Cardiac muscle cell (in vitro differentiated cells and primary cell): ENCODE measurements around the gene MYLK. TPM values are rescaled to one million over a fixed set of nuclear protein-coding genes. Genes with fewer than 3 reads are reported as not detected.
A peak's percentile ranks its signal among the peaks of the same experiment; 100 is the strongest.
"Not testable (repeated sequence)": the region's sequence is repeated elsewhere in the genome, so short reads cannot be mapped to it uniquely, and the experiment has no call there.

Source experiments
- DNase-seq, 2 donors: peaks; one replicate each; pipeline versions ENCODE4 v3.0.0 to v3.0.0-alpha.2; 2010 to 2017; ENCODE audit warnings: low read depth in 1 of 2, low spot score in 1 of 2
- H3K27ac ChIP-seq: fragments of 200-600 bp; sonication (generic); 2 replicates; pipeline ENCODE4 v1.5.1; 2016
- H3K27me3 ChIP-seq: fragments of 200-600 bp; sonication (generic); 2 replicates; pipeline ENCODE4 v1.6.0; 2016; ENCODE audit warnings: control low read depth
- H3K36me3 ChIP-seq: fragments of 200-600 bp; sonication (generic); 2 replicates; pipeline ENCODE4 v1.5.1; 2016; ENCODE audit warnings: control low read depth
- H3K4me1 ChIP-seq: fragments of 200-600 bp; sonication (generic); 2 replicates; pipeline ENCODE4 v1.8.1; 2017; ENCODE audit warnings: low read depth, mild to moderate bottlenecking, mixed run types
- H3K4me3 ChIP-seq: fragments of 200-600 bp; sonication (generic); 2 replicates; pipeline ENCODE4 v1.5.1; 2016; ENCODE audit warnings: mild to moderate bottlenecking
- H3K9me3 ChIP-seq: fragments of 200-600 bp; sonication (generic); 2 replicates; pipeline ENCODE4 v1.5.1; 2017; ENCODE audit warnings: low read depth, mild to moderate bottlenecking, control low read depth
- CTCF ChIP-seq: IDR thresholded peaks from 2 replicates; pipeline ENCODE4 v1.5.1; 2012; ENCODE audit warnings: low read depth, mild to moderate bottlenecking, low read length
- polyA plus RNA-seq: library from polyadenylated mRNA; unstranded; fragments of >200 nt; fragmentation: Nextera tagmentation; extraction: Ambion mirVana; gene quantifications from 2 replicates; pipeline ENCODE4 v1.2.1, GENCODE V29; 2016
- total RNA-seq: library from RNA; depleted of rRNA; stranded (reverse); fragments of >200 nt; gene quantifications from 2 replicates; pipeline ENCODE4 v1.2.3, GENCODE V29; 2016

Gene MYLK
- total and polyA plus RNA-seq, 2 experiments from 2014 or later, result 2.0 to 5.8 TPM

DNA sequence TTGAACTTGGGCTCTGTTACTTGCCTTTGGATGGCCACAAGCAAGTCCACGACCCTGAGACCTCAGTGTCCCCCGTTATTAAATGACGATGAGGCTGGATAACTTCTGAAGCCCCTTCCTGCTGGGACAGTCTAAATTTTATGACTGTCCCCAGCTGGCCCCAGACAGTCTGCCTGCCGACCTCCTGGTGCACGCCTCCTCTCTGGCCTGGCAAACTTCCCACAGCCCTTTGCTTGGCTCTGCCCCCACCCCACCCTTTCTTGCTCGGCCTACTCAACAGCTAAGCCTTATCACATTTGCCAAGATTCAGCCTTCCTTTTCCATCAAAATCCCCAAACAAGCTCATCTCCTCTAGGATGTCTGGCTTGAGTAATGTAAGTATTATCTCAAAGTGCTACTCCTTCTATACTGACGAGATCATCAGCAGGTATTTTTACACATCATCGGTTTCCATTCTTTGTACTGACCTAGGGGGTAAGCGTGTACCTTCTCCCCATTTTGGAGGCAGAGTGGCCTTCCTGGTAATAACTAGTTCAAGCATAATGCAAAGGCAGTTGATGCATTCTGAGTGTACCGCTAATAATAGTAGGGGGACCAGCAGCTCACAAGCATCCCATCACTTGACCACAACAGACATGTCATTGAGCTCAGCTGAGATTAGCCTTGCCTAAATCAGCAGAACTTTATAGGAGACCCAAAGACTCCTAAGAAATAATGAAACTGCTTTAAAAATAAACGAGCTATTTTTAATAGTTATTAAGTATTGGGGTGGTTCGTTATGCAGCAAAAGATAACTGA is 178.4 kb downstream of the MYLK start:
- no peaks in the 10 kb centered on the region for H3K36me3 ChIP-seq

GRCh38 chr3:123703663-123704062 is 180.5 kb downstream of the MYLK start:
- not testable (repeated sequence) for DNase-seq, H3K4me3 ChIP-seq, H3K4me1 ChIP-seq, H3K9me3 ChIP-seq, H3K27ac ChIP-seq, H3K36me3 ChIP-seq
- peaks cover 68% of the 10 kb centered on the region for H3K27me3 ChIP-seq

More for the DNA sequence above, 178.4 kb downstream of the MYLK start:
- Histone ChIP-seq H3K27ac (no peak overlapping the region), H3K4me3 (no peak overlapping the region), H3K4me1 (no peaks in the 10 kb centered on the region), H3K9me3 (no peaks in the 10 kb centered on the region), H3K27me3 (peaks cover 62% of the 10 kb centered on the region)
- DNase-seq, result no peak
- TF ChIP-seq CTCF, result no peak

- Histone ChIP-seq H3K4me3 (no peak overlapping the region), H3K4me1 (peaks cover 5% of the 10 kb centered on the region), H3K27me3 (peaks cover 64% of the 10 kb centered on the region), H3K36me3 (no peaks in the 10 kb centered on the region), H3K9me3 (no peaks in the 10 kb centered on the region), H3K27ac (no peak overlapping the region)
- DNase-seq, result no peak
- no peak for TF ChIP-seq CTCF
Observed at GRCh38 chr3:123702720-123703119, 181.4 kb downstream of the MYLK start.

DNA sequence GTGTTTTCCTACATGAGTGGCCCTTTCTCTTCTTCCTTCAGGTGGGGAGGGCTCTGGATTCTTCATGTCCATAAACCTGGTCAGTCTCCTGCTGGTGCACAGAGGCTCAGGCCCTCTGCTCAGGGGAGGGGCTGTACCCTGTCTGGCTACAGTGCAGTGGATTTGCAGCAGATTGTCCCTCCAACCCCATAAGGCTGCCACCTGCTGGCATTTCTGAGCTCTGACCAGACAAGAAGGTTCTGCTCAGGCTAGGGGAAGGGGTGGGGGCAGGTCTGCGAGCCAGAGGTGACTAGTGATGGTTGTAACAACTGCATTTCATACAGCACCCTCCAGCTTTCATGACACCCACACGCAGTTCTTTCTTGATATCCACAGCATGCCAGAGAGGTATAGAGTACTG is 182.1 kb downstream of the MYLK start:
- not testable (repeated sequence) for H3K27ac ChIP-seq, H3K36me3 ChIP-seq, H3K9me3 ChIP-seq, H3K4me3 ChIP-seq
- peaks cover 12% of the 10 kb centered on the region for H3K4me1 ChIP-seq
- TF ChIP-seq CTCF, result peak; percentile 61
- H3K27me3 ChIP-seq, result peaks cover 57% of the 10 kb centered on the region
- peak; percentile 73 to 77 for DNase-seq

DNA sequence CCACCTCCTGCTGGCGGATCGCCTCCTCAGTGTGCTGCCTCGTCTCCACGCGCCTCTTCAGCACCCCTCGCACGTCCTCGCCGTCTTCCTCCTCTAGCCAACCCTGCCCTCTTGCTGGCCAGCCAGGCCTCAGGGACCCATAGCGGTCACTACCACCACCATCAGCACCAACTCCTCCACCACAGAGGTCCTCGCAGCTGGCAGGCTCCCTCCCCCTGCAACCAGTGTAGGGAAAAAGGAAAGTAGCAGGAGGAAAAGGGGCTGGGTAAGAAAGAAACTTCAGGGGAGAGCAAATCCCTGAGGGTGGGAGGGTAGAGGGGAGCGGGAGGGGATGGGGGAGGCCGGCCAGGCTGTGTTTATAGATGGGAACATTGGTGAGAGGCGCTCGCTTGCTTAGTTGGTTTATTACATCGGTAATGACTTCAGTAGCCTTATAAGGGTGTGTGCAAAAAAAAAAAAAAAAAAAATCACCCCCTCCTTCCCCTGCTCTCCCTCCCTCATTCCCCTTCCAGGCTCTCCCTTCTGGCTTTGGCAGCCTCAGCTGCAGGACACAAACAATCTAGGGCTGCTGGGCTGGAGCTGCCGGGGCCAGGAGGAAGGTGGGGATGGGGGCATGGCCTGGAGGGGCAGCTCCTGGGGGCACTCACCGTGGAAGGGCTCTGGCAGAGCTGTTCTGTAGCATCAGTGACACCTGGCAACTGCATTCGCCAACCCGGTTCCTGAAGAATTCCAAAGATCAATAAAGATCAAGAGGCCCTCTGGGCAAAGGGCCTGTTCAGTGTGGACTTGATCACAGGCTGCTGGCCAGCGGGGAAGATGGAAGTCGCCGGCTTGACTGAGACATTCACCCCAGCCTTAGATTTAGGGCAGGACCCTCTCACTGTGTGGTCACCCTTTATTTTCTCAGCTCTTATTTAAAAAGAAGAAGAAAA is 183.1 kb downstream of the MYLK start:
- H3K9me3 ChIP-seq, result no peaks in the 10 kb centered on the region
- TF ChIP-seq CTCF, result no peak
- no peak overlapping the region for H3K4me3 ChIP-seq
- H3K27ac ChIP-seq, result no peak overlapping the region
- H3K36me3 ChIP-seq, result no peaks in the 10 kb centered on the region
- peaks cover 20% of the 10 kb centered on the region for H3K4me1 ChIP-seq
- DNase-seq, result no peak
- peaks cover 48% of the 10 kb centered on the region for H3K27me3 ChIP-seq
